OCI-LY7 (cell line): ENCODE results near the gene ZNFX1. TPM values are rescaled to one million over a fixed set of nuclear protein-coding genes. Genes with fewer than 3 reads are reported as not detected.

Experiments
- BruUV-seq: library from RNA; stranded (reverse); fragments of 400-500 nt; replicated peaks from 2 replicates; lab custom pipeline; 2021; lab: Mats Ljungman, UMichigan
- CTCF ChIA-PET: fragments of 300-600 bp; sonication (Branson Sonifier 250); formaldehyde crosslinking; loops from one replicate; lab custom pipeline; 2022; ENCODE audit warnings: antibody characterized with exemption; ENCODE audit not compliant: unreplicated experiment; lab: Charles Lee
- POLR2A ChIA-PET: fragments of 300-600 bp; sonication (Branson Sonifier 250); formaldehyde crosslinking; loops from one replicate; lab custom pipeline; 2022; ENCODE audit warnings: antibody characterized with exemption; lab: Charles Lee
- DNase-seq: peaks from one replicate; pipeline ENCODE4 v3.0.0-alpha.2; 2015; ENCODE audit warnings: low spot score
- H2AFZ ChIP-seq: fragments of 200-600 bp; sonication (generic), shearing (Covaris generic); 2 replicates; pipeline ENCODE4 v1.6.1; 2014; ENCODE audit warnings: mild to moderate bottlenecking, antibody characterized with exemption, low read length, moderate library complexity
- H3K27ac ChIP-seq: fragments of 200-600 bp; sonication (generic); 2 replicates; pipeline ENCODE4 v1.5.1; 2014; ENCODE audit warnings: mixed run types, low read depth, mild to moderate bottlenecking, moderate library complexity, low read length, inconsistent platforms; ENCODE audit not compliant: poor library complexity, severe bottlenecking
- H3K36me3 ChIP-seq: fragments of 200-600 bp; sonication (generic); 2 replicates; pipeline ENCODE4 v1.6.1; 2014; ENCODE audit warnings: mild to moderate bottlenecking, antibody characterized with exemption, low read length, moderate library complexity, mixed read lengths; ENCODE audit not compliant: insufficient read depth
- H3K4me1 ChIP-seq: fragments of 200-600 bp; sonication (generic); 2 replicates; pipeline ENCODE4 v1.5.1; 2014; ENCODE audit warnings: mild to moderate bottlenecking, low read length; ENCODE audit not compliant: insufficient read depth, poor library complexity, severe bottlenecking
- H3K4me2 ChIP-seq: fragments of 200-600 bp; sonication (generic); 2 replicates; pipeline ENCODE4 v1.6.1; 2014; ENCODE audit warnings: mild to moderate bottlenecking, low read length
- H3K4me3 ChIP-seq: fragments of 200-600 bp; sonication (generic); 2 replicates; pipeline ENCODE4 v1.5.1; 2014; ENCODE audit warnings: mild to moderate bottlenecking, low read depth, low read length; ENCODE audit not compliant: poor library complexity, severe bottlenecking
- H3K79me2 ChIP-seq: fragments of 200-600 bp; sonication (generic); 2 replicates; pipeline ENCODE4 v1.6.1; 2016; ENCODE audit warnings: low read depth, mild to moderate bottlenecking, low read length, moderate library complexity, mixed read lengths; ENCODE audit not compliant: insufficient read depth
- H3K9me2 ChIP-seq: fragments of 200-600 bp; sonication (generic); 2 replicates; pipeline ENCODE4 v1.6.1; 2016; ENCODE audit warnings: mild to moderate bottlenecking, low read length, mixed read lengths; ENCODE audit not compliant: insufficient read depth
- H3K9me3 ChIP-seq: fragments of 200-600 bp; sonication (generic); 2 replicates; pipeline ENCODE4 v1.6.1; 2014; ENCODE audit warnings: mild to moderate bottlenecking, mixed run types, low read length, mixed read lengths
- H4K20me1 ChIP-seq: fragments of 200-600 bp; sonication (generic); 2 replicates; pipeline ENCODE4 v1.6.1; 2014; ENCODE audit warnings: mild to moderate bottlenecking, antibody characterized with exemption, low read length, moderate library complexity, mixed read lengths; ENCODE audit not compliant: insufficient read depth
- EZH2phosphoT487 ChIP-seq: fragments of 200-600 bp; sonication (generic); IDR thresholded peaks from 2 replicates; pipeline ENCODE4 v1.6.1; 2018; ENCODE audit warnings: low read depth, borderline replicate concordance, mild to moderate bottlenecking, mixed run types, antibody characterized with exemption, low read length, moderate library complexity, mixed read lengths
- intact Hi-C: fragments of 100-400 bp; cut with micrococcal nuclease; formaldehyde crosslinking; loops from one replicate; pipeline ENCODE4 v1.10.0; 2022; ENCODE audit not compliant: unreplicated experiment
- total RNA-seq, 2 experiments: library from RNA; depleted of rRNA in 1 of 2; stranded (reverse); fragments of >200 nt in 1 of 2; shearing (Covaris generic) in 1 of 2; gene quantifications; 2 replicates each; pipeline ENCODE4 v1.2.3, GENCODE V29; 2014 to 2022
- TF ChIP-seq, protein P1 (sequence below): fragments of 200-600 bp; sonication (generic); conservative IDR thresholded peaks from 2 replicates; pipeline ENCODE4 v1.5.1; 2014; ENCODE audit warnings: mild to moderate bottlenecking, antibody characterized with exemption, low read length, moderate library complexity, mixed read lengths

ZNFX1 gene
- total RNA-seq, 2 experiments from 2014 or later, result 15.1 to 17.6 TPM

GRCh38 chr20:49313283-49313682, 35.4 kb upstream of the ZNFX1 start:
- CTCF ChIA-PET, result no interaction called here
- H3K79me2 ChIP-seq, result no peaks in the 10 kb centered on the region
- H3K4me3 ChIP-seq, result no peak overlapping the region
- H3K9me2 ChIP-seq, result no peaks in the 10 kb centered on the region
- no peaks in the 10 kb centered on the region for H3K4me1 ChIP-seq
- POLR2A ChIA-PET, result interaction anchor here (1.3 kb wide), 1 partner anchor 9 kb away, joined by 5 read pairs; no protein-coding TSS in a partner anchor
- no peak for DNase-seq
- TF ChIP-seq, protein P1, sequence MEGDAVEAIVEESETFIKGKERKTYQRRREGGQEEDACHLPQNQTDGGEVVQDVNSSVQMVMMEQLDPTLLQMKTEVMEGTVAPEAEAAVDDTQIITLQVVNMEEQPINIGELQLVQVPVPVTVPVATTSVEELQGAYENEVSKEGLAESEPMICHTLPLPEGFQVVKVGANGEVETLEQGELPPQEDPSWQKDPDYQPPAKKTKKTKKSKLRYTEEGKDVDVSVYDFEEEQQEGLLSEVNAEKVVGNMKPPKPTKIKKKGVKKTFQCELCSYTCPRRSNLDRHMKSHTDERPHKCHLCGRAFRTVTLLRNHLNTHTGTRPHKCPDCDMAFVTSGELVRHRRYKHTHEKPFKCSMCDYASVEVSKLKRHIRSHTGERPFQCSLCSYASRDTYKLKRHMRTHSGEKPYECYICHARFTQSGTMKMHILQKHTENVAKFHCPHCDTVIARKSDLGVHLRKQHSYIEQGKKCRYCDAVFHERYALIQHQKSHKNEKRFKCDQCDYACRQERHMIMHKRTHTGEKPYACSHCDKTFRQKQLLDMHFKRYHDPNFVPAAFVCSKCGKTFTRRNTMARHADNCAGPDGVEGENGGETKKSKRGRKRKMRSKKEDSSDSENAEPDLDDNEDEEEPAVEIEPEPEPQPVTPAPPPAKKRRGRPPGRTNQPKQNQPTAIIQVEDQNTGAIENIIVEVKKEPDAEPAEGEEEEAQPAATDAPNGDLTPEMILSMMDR, result no peak
- no peak for TF ChIP-seq EZH2phosphoT487
- H3K27ac ChIP-seq, result no peak overlapping the region
- no peaks in the 10 kb centered on the region for H3K36me3 ChIP-seq
- intact Hi-C loops, result no loop called here
- BruUV-seq, result no TSS peak
- no peak overlapping the region for H3K4me2 ChIP-seq
- no peaks in the 10 kb centered on the region for H3K9me3 ChIP-seq
- H2AFZ ChIP-seq, result no peak overlapping the region
- no peaks in the 10 kb centered on the region for H4K20me1 ChIP-seq

DNA sequence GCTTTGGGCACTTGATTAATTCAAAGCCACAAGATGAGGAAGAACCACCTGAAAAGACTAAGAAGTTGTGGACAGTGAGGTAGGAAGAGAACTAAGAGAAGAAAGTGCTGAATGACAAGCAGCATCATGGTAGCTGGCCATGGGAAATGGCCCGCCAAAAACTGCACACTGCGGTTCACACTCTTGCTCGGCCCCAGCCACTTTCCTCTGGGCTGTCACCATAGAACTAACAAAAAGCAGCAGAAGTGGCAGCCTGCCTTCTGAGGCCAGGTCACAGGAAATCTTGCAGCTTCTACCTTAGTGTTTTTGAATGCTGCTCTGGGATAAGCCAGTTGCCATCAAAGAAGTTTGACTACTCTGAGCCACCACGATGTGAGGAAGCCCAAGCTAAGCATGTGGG, 34.8 kb upstream of the ZNFX1 start:
- BruUV-seq, result no TSS peak
- intact Hi-C loops, result no loop called here
- Histone ChIP-seq H3K4me3 (no peak overlapping the region), H3K36me3 (no peaks in the 10 kb centered on the region), H3K27ac (no peak overlapping the region), H2AFZ (no peak overlapping the region), H3K4me2 (no peak overlapping the region), H3K4me1 (no peaks in the 10 kb centered on the region), H3K9me2 (no peaks in the 10 kb centered on the region), H4K20me1 (no peaks in the 10 kb centered on the region), H3K79me2 (no peaks in the 10 kb centered on the region), H3K9me3 (no peaks in the 10 kb centered on the region)
- TF ChIP-seq, protein P1, result no peak
- TF ChIP-seq EZH2phosphoT487, result no peak
- CTCF ChIA-PET, result no interaction called here
- POLR2A ChIA-PET, result no interaction called here
- no peak for DNase-seq

- POLR2A ChIA-PET, result interaction anchor here (0.6 kb wide), 1 partner anchor 12 kb away, joined by 4 read pairs; no protein-coding TSS in a partner anchor
- intact Hi-C loops, result no loop called here
These were observed 32.8 kb upstream of the ZNFX1 start for GRCh38 chr20:49310705-49311104.

More at GRCh38 chr20:49310705-49311104, 32.8 kb upstream of the ZNFX1 start:
- no TSS peak for BruUV-seq
- DNase-seq, result no peak
- Histone ChIP-seq H3K9me2 (no peaks in the 10 kb centered on the region), H3K4me3 (no peak overlapping the region), H3K36me3 (no peaks in the 10 kb centered on the region), H3K9me3 (no peaks in the 10 kb centered on the region), H2AFZ (no peak overlapping the region), H3K79me2 (no peaks in the 10 kb centered on the region), H4K20me1 (no peaks in the 10 kb centered on the region), H3K4me1 (no peaks in the 10 kb centered on the region), H3K27ac (no peak overlapping the region), H3K4me2 (no peak overlapping the region)
- no peak for TF ChIP-seq EZH2phosphoT487
- TF ChIP-seq, protein P1, result no peak
- CTCF ChIA-PET, result no interaction called here
